ENCODE results near the gene SMARCC2.

Gene SMARCC2

GRCh38 chr12:56193025-56193578, 3.8 kb upstream of the SMARCC2 start:
- Histone ChIP-seq H3K4me3 (ENCODE audit: low read depth, low read length) (no peak overlapping the region), H3K27me3 (no peaks in the 10 kb centered on the region), H3K36me3 (no peaks in the 10 kb centered on the region; the same call in 1 of the 2 replicates), H3K4me1 (no peaks in the 10 kb centered on the region), H3K9me3 (no peaks in the 10 kb centered on the region)
- peak; percentile 86 for DNase-seq
- peak; percentile 90 for TF ChIP-seq CTCF (IDR thresholded peaks at IDR 0.05; ENCODE audit: low read depth, low read length)

GRCh38 chr12:56192582-56192981, 3.3 kb upstream of the SMARCC2 start:
- H3K27me3 ChIP-seq, result no peaks in the 10 kb centered on the region
- no peak for TF ChIP-seq CTCF (IDR thresholded peaks at IDR 0.05; ENCODE audit: low read depth, low read length)
- DNase-seq, result no peak
- no peaks in the 10 kb centered on the region; the same call in 1 of the 2 replicates for H3K36me3 ChIP-seq
- no peaks in the 10 kb centered on the region for H3K4me1 ChIP-seq
- no peak overlapping the region for H3K4me3 ChIP-seq (ENCODE audit: low read depth, low read length)
- no peaks in the 10 kb centered on the region for H3K9me3 ChIP-seq

- Histone ChIP-seq H3K9me3 (no peaks in the 10 kb centered on the region), H3K4me3 (ENCODE audit: low read depth, low read length) (peak overlapping the region; percentile 92), H3K36me3 (peaks cover 7% of the 10 kb centered on the region), H3K4me1 (no peaks in the 10 kb centered on the region), H3K27me3 (no peaks in the 10 kb centered on the region)
- no peak for DNase-seq
- TF ChIP-seq CTCF (IDR thresholded peaks at IDR 0.05; ENCODE audit: low read depth, low read length), result no peak
Observed at GRCh38 chr12:56190695-56191155, 1.4 kb upstream of the SMARCC2 start.

GRCh38 chr12:56189918-56190694, 823 bp upstream of the SMARCC2 start:
- TF ChIP-seq CTCF (IDR thresholded peaks at IDR 0.05; ENCODE audit: low read depth, low read length), result no peak
- Histone ChIP-seq H3K4me1 (no peaks in the 10 kb centered on the region), H3K4me3 (ENCODE audit: low read depth, low read length) (peak overlapping the region; percentile 92), H3K9me3 (no peaks in the 10 kb centered on the region), H3K27me3 (no peaks in the 10 kb centered on the region), H3K36me3 (peaks cover 10% of the 10 kb centered on the region)
- peak; percentile 79 for DNase-seq

- Histone ChIP-seq H3K4me1 (no peaks in the 10 kb centered on the region), H3K36me3 (peaks cover 24% of the 10 kb centered on the region), H3K4me3 (ENCODE audit: low read depth, low read length) (peak overlapping the region; percentile 84), H3K27me3 (no peaks in the 10 kb centered on the region), H3K9me3 (no peaks in the 10 kb centered on the region)
- TF ChIP-seq CTCF (IDR thresholded peaks at IDR 0.05; ENCODE audit: low read depth, low read length), result no peak
- no peak for DNase-seq
Observed at GRCh38 chr12:56188778-56189098, 545 bp downstream of the SMARCC2 start.

GRCh38 chr12:56188131-56188777, 1.0 kb downstream of the SMARCC2 start:
- no peaks in the 10 kb centered on the region for H3K4me1 ChIP-seq
- H3K9me3 ChIP-seq, result no peaks in the 10 kb centered on the region
- H3K4me3 ChIP-seq (ENCODE audit: low read depth, low read length), result peak overlapping the region; percentile 84
- H3K36me3 ChIP-seq, result peaks cover 29% of the 10 kb centered on the region
- TF ChIP-seq CTCF (IDR thresholded peaks at IDR 0.05; ENCODE audit: low read depth, low read length), result no peak
- no peaks in the 10 kb centered on the region for H3K27me3 ChIP-seq
- no peak for DNase-seq

Measured in BE2C (cell line).